ENCODE results near the gene KRT9. TPM values are rescaled to one million over a fixed set of nuclear protein-coding genes. Genes with fewer than 3 reads are reported as not detected.

Gene KRT9
- total and polyA plus RNA-seq, 10 of the 15 experiments (the other 5 are each of a cell fraction or from before 2014, with no cell fraction given): not detected

GRCh38 chr17:41556931-41557330, 14.9 kb downstream of the KRT9 start (continued):
- TF ChIP-seq USF2 (IDR thresholded peaks at IDR 0.05; ENCODE audit: borderline replicate concordance, low read depth, low read length): no peak
- TF ChIP-seq, protein P1, sequence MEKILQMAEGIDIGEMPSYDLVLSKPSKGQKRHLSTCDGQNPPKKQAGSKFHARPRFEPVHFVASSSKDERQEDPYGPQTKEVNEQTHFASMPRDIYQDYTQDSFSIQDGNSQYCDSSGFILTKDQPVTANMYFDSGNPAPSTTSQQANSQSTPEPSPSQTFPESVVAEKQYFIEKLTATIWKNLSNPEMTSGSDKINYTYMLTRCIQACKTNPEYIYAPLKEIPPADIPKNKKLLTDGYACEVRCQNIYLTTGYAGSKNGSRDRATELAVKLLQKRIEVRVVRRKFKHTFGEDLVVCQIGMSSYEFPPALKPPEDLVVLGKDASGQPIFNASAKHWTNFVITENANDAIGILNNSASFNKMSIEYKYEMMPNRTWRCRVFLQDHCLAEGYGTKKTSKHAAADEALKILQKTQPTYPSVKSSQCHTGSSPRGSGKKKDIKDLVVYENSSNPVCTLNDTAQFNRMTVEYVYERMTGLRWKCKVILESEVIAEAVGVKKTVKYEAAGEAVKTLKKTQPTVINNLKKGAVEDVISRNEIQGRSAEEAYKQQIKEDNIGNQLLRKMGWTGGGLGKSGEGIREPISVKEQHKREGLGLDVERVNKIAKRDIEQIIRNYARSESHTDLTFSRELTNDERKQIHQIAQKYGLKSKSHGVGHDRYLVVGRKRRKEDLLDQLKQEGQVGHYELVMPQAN (conservative IDR thresholded peaks at IDR 0.05): no peak
- no peak for TF ChIP-seq ZBED1 (IDR thresholded peaks at IDR 0.05; ENCODE audit: borderline replicate concordance)
- no peak for TF ChIP-seq TCF7 (IDR thresholded peaks at IDR 0.05; ENCODE audit: borderline replicate concordance)
- TF ChIP-seq, protein P2, sequence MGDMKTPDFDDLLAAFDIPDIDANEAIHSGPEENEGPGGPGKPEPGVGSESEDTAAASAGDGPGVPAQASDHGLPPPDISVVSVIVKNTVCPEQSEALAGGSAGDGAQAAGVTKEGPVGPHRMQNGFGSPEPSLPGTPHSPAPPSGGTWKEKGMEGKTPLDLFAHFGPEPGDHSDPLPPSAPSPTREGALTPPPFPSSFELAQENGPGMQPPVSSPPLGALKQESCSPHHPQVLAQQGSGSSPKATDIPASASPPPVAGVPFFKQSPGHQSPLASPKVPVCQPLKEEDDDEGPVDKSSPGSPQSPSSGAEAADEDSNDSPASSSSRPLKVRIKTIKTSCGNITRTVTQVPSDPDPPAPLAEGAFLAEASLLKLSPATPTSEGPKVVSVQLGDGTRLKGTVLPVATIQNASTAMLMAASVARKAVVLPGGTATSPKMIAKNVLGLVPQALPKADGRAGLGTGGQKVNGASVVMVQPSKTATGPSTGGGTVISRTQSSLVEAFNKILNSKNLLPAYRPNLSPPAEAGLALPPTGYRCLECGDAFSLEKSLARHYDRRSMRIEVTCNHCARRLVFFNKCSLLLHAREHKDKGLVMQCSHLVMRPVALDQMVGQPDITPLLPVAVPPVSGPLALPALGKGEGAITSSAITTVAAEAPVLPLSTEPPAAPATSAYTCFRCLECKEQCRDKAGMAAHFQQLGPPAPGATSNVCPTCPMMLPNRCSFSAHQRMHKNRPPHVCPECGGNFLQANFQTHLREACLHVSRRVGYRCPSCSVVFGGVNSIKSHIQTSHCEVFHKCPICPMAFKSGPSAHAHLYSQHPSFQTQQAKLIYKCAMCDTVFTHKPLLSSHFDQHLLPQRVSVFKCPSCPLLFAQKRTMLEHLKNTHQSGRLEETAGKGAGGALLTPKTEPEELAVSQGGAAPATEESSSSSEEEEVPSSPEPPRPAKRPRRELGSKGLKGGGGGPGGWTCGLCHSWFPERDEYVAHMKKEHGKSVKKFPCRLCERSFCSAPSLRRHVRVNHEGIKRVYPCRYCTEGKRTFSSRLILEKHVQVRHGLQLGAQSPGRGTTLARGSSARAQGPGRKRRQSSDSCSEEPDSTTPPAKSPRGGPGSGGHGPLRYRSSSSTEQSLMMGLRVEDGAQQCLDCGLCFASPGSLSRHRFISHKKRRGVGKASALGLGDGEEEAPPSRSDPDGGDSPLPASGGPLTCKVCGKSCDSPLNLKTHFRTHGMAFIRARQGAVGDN (IDR thresholded peaks at IDR 0.05): no peak

- no peaks in the 10 kb centered on the region for H3K79me2 ChIP-seq (ENCODE audit: control insufficient read depth, insufficient read depth, low read length)
- no peak for TF ChIP-seq ZNF274 (IDR thresholded peaks at IDR 0.05; ENCODE audit: insufficient read depth, insufficient read length)
- no peak for TF ChIP-seq GATAD2B (conservative IDR thresholded peaks at IDR 0.05; ENCODE audit: low read depth)
- no peak for TF ChIP-seq NRF1 (conservative IDR thresholded peaks at IDR 0.05; ENCODE audit: low read depth, low read length)
- TF ChIP-seq REST (IDR thresholded peaks at IDR 0.05; ENCODE audit: low read depth, low read length): no peak
Observed at GRCh38 chr17:41556306-41556705, 15.6 kb downstream of the KRT9 start.

More at GRCh38 chr17:41556306-41556705, 15.6 kb downstream of the KRT9 start:
- ATAC-seq (no peak), FAIRE-seq (no peak), DNase-seq (ENCODE audit: low read depth, low spot score) (no peak)
- in situ Hi-C loops (cut with MboI): no loop called here
- SMC1A ChIA-PET (ENCODE audit: uncharacterized antibody, unreplicated experiment): no interaction called here
- Histone ChIP-seq H3K4me1 (ENCODE audit: control insufficient read depth, insufficient read depth, low read length) (no peaks in the 10 kb centered on the region), H3K4me3 (no peak overlapping the region), H3K36me3 (ENCODE audit: control insufficient read depth in 2 of 2, insufficient read depth in 2 of 2, low read length in 1 of 2) (no peaks in the 10 kb centered on the region), H3K9me3 (replicated peaks; ENCODE audit: control insufficient read depth, insufficient read depth, low read length) (no peaks in the 10 kb centered on the region), H3K9ac (ENCODE audit: control insufficient read depth, insufficient read depth, low read length) (no peak overlapping the region), H4K20me1 (ENCODE audit: control insufficient read depth, insufficient read depth) (no peaks in the 10 kb centered on the region), H3K4me2 (ENCODE audit: control insufficient read depth, insufficient read depth) (no peak overlapping the region), H3K27me3 (replicated peaks in 1 of 2; ENCODE audit: control insufficient read depth in 2 of 2, insufficient read depth in 2 of 2, low read length in 1 of 2) (peaks cover 0 to 4% of the 10 kb centered on the region in 2 experiments; a peak in 1 of 4 replicates), H2AFZ (ENCODE audit: control insufficient read depth, low read depth, low read length) (no peak overlapping the region), H3K27ac (ENCODE audit: control insufficient read depth, insufficient read depth) (no peak overlapping the region)
- RAD21 ChIA-PET (ENCODE audit: unreplicated experiment): no interaction called here
- 14% methylated on average over 5 of the region's 5 CpGs for WGBS (ENCODE audit: insufficient coverage, insufficient replicate concordance, low lambda C conversion rate, missing lambda C conversion rate)
- POLR2A ChIA-PET: no interaction called here
- intact Hi-C loops (cut with micrococcal nuclease; ENCODE audit: unreplicated experiment): no loop called here
- BruUV-seq (replicated peaks): no TSS peak
- CTCF ChIA-PET: no interaction called here
